ENCODE measurements around the gene ZNF837.

Gene ZNF837

DNA sequence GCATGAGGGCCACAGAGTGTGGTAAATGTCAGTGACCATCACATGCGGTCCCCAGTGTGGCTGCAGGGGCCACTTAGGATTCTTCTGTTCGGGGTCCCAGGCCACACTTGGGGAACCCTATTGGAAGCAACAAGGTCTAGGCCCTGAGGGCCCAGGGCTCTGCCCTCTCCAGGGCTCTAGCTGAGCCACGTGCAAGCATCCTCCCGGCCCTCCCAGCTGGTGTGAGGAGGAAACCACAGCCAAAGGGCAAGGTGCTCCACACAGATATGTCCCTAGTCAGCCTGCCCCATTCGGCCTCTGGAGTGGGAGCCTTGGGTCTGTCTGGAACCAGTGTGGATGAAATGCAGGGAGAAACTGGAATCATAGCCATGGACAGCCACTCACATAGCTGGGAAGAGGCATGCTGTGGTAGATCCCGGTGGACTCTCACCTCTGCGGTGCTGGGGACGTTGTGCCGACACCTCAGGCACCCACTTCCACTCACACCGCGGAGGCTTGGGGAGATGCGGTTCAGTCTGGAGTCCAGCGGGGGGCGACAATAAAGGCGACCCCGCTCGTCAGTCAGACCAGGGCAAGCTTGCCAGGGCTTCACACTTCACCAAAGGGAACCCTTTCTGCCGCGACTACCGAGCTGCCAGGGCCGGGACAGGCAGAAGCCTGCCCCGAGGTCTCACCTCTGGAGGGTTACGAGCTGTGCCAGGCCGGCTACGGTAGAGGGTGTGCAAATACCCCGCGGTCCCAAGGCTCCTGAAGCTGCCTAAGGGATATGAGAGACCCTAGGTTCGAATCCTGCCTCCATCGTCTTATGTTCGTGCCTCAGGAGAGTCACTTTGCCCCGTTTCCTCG lies 14.0 kb downstream of the ZNF837 start:
- TF ChIP-seq, protein P1, sequence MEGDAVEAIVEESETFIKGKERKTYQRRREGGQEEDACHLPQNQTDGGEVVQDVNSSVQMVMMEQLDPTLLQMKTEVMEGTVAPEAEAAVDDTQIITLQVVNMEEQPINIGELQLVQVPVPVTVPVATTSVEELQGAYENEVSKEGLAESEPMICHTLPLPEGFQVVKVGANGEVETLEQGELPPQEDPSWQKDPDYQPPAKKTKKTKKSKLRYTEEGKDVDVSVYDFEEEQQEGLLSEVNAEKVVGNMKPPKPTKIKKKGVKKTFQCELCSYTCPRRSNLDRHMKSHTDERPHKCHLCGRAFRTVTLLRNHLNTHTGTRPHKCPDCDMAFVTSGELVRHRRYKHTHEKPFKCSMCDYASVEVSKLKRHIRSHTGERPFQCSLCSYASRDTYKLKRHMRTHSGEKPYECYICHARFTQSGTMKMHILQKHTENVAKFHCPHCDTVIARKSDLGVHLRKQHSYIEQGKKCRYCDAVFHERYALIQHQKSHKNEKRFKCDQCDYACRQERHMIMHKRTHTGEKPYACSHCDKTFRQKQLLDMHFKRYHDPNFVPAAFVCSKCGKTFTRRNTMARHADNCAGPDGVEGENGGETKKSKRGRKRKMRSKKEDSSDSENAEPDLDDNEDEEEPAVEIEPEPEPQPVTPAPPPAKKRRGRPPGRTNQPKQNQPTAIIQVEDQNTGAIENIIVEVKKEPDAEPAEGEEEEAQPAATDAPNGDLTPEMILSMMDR (IDR thresholded peaks at IDR 0.05): no peak
- Histone ChIP-seq H3K4me3 (no peak overlapping the region), H3K27ac (no peak overlapping the region)
- no peak for DNase-seq (ENCODE audit: low spot score)

DNA sequence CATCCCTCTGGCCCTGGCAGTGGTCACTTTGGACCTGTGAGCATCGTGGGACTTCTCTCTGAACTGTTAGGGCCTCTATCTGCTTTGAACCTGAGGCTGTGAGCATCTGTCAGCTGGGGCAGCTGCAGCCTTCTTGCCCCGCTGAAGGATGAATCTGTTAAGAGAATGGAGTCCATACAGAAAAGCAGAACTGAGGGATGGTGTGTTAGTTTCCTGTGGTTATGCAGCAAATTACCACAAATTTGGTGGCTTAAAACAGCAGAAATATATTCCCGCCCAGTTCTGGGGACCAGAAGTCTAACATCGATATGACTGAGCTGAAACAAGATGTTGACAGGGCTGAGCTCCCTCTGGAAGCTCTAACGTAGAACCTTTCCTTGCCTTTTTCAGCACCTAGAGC lies 16.7 kb downstream of the ZNF837 start:
- Histone ChIP-seq H3K27ac (no peak overlapping the region), H3K4me3 (no peak overlapping the region)
- TF ChIP-seq, protein P1 (IDR thresholded peaks at IDR 0.05): no peak
- no peak for DNase-seq (ENCODE audit: low spot score)

DNA sequence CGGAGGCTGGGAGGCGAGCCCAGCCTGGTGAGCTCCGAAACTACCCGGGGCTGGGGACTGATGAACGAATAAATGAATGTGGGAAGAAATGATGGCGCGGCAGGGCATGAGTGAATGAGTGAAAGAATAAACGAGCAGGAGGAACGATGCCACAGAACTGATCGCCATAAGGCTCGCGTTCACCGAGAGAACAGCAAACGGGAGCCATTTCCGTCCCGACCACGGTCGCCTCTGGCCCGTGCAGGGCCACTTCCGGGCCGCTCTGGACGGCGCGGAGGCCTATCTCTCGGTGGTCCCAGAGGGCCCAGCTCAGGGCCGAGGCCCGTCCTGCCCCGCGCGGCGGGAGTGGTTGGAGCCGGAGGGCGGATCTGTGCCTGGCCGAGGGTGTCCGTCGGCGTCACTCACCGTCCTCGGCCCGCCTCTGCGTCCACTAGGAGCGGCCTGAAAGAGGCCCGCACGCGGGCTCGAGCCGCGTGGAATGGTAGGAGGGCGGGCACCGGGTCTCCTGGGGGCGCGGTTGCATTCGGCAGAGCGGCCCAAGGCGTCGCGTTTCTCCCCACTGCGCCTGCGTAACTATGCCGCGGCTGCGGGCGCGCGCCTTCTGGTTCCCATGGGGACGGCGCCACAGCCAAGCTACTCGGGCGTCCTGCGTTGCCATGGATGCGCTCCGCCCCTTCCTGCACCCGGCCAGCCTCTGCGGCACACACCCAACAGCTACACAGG lies 18.4 kb downstream of the ZNF837 start, which contains the start of gene ZNF497:
TSS of gene ZNF497 (minus strand) at position 480 of the 723 bp plus-strand sequence. CDS start 5,116 bp downstream, outside the sequence.
- H3K27ac ChIP-seq: peak within 1 kb of the TSS; percentile 79 to 91
- peak within 1 kb of the TSS; percentile 72 for H3K4me3 ChIP-seq
- TF ChIP-seq, protein P1 (IDR thresholded peaks at IDR 0.05): no peak
- peak; percentile 96 for DNase-seq (ENCODE audit: low spot score)

DNA sequence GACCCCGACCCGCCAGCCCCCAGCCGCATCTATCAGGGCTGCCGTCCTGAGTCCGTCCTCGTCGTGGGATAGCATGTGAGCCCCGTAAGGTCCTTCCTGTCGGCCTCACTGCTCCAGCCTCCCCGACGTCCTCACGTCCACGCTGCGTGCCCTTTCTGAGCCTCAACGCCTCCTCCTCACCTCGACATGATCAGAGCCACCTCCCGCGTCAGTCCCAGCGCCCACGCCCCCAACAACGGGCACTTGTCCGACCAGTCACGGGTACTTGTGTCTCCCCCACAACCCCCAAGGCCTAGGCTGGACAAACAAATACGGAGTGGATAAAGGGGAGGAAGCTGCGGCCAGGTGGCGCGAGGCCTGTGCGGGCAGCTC lies 18.9 kb downstream of the ZNF837 start:
- peak overlapping the region; percentile 72 for H3K4me3 ChIP-seq
- H3K27ac ChIP-seq: peak overlapping the region; percentile 79 to 91
- DNase-seq (ENCODE audit: low spot score): no peak
- TF ChIP-seq, protein P1 (IDR thresholded peaks at IDR 0.05): no peak

DNA sequence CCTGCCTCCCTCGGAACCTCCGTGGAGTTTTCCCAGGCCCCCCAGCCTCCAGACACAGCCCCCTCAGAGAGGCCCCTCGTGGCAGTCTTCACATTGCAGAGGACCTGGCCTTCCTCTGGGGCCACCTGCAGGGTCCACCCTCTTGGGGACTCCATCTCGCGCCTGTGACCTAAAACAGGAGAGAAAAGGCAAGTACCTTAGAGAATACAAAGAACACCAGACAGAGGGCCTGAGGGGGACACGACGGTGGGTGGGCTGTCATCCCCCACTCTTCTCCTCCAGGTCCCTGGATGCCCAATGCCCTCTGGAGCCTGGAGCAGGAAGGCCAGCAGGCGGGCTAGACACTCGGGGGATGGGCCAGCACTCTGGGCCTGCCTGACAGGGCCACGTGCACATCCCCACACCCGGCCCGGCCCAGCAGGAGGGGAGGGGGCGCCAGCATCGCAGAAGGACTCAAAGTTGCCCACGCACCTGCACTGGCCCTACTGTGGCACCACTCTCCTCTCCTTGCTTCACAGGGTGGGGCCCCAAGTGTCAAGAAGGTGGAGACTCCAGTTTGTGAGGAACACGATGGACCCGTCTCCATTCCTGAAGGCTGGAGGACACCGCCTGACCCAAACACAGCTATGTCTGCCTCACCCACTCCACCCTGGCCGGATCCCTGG lies 23.2 kb downstream of the ZNF837 start:
- TF ChIP-seq, protein P1 (IDR thresholded peaks at IDR 0.05): no peak
- H3K27ac ChIP-seq: no peak overlapping the region
- DNase-seq (ENCODE audit: low spot score): no peak
- peak overlapping the region; percentile 67 for H3K4me3 ChIP-seq

DNA sequence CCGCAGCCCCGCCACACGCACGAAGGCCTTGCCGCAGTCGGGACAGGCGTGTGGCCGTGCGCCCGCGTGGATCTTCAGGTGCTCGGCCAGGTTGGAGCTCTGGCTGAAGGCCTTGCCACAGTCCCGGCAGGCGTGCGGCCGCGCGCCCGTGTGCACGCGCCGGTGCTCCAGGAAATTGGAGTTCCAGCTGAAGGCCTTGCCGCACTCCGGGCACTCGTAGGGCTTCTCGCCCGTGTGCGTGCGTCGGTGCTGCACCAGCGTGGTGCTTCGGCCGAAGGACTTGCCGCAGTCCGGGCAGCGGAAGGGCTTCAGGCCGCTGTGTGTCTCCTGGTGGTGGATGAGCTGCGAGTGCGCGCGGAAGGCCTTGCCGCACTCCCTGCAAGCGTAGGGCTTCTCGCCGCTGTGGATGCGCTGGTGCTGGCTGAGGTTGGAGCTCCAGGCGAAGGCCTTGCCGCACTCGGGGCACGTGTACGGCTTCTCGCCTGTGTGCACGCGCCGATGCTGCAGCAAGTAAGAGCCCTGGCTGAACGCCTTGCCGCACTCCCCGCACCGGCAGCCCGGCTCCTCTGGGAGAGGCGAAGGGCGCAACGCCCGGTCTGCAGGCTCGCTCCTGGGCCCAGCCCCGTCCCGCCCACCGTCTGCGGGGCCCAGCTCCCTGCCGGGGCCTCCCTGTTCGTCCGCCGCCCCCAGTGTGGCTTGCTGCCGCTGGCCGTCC lies 23.9 kb downstream of the ZNF837 start:
- TF ChIP-seq, protein P1 (IDR thresholded peaks at IDR 0.05): no peak
- H3K27ac ChIP-seq: peak overlapping the region in 1 of 2 donors; percentile 16
- peak overlapping the region; percentile 67 for H3K4me3 ChIP-seq
- DNase-seq (ENCODE audit: low spot score): no peak

All from coronary artery (tissue), 2 donors.